ENCODE results near the gene PRRC2B. TPM values are rescaled to one million over a fixed set of nuclear protein-coding genes. Genes with fewer than 3 reads are reported as not detected.
A peak's percentile ranks its signal among the peaks of the same experiment; 100 is the strongest.
"Not testable (repeated sequence)": the region's sequence is repeated elsewhere in the genome, so short reads cannot be mapped to it uniquely, and the experiment has no call there.

Gene PRRC2B
- total RNA-seq, 4 donors from 2014 or later: 81.7 to 159 (median 117) TPM

DNA sequence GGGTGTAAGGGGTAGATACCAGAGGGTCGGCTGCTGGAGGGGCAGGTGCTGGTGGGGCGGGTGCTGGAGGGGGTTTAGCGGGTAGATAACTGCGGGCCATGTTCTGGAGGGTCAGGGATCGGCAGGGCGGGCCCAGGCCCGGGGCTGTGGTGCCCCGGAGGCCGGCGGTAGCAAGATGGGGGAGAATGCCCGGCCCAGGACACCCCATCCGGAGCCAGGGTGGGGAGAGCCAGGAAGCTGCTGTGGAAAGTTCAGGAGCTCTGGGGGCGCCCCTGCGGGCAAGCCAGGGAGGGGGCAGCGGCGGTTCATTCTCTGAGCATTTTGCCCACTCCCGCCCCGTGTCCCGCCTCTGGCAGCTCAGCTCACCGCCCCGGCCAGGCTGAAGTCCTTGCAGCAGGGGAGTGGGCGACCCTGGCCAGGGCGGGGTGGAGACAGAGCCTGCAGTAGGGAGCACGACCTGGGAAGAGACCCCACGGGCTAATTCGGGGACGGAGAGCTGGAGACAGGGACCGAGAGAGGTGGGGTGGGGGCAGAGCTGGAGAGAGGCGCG, 152.0 kb downstream of the PRRC2B start:
- H3K36me3 ChIP-seq: no peaks in the 10 kb centered on the region
- intact Hi-C loops (cut with DNase I): no loop called here
- peaks cover 11 to 21% of the 10 kb centered on the region in 2 donors for H3K4me1 ChIP-seq
- no peak for DNase-seq
- no peak overlapping the region for H3K27ac ChIP-seq
- TF ChIP-seq CTCF (IDR thresholded peaks at IDR 0.05): no peak
- no peak for TF ChIP-seq POLR2A (IDR thresholded peaks at IDR 0.05)
- no peaks in the 10 kb centered on the region for H3K9me3 ChIP-seq
- WGBS, 2 donors: 1 to 3% methylated on average over 12 to 23 of the region's 30 CpGs
- H3K4me3 ChIP-seq (replicated peaks in 1 of 3): no peak overlapping the region
- H3K27me3 ChIP-seq: peaks cover 16% of the 10 kb centered on the region

GRCh38 chr9:131546336-131547084, 152.6 kb downstream of the PRRC2B start:
- Histone ChIP-seq H3K9me3 (no peaks in the 10 kb centered on the region), H3K27ac (no peak overlapping the region), H3K4me3 (replicated peaks in 1 of 3) (no peak overlapping the region), H3K4me1 (peaks cover 11 to 21% of the 10 kb centered on the region in 2 donors), H3K36me3 (no peaks in the 10 kb centered on the region), H3K27me3 (peaks cover 16% of the 10 kb centered on the region)
- 2 to 5% methylated on average over 16 to 33 of the region's 49 CpGs for whole genome bisulfite sequencing, 2 donors
- intact Hi-C loops (cut with DNase I): no loop called here
- TF ChIP-seq CTCF (IDR thresholded peaks at IDR 0.05) (peak in 1 of 6 experiments; percentile 10), POLR2A (IDR thresholded peaks at IDR 0.05) (no peak)
- no peak for DNase-seq

- H3K9me3 ChIP-seq; H3K27ac ChIP-seq; DNase-seq; intact Hi-C loops (cut with DNase I); H3K4me3 ChIP-seq (replicated peaks in 1 of 3); H3K36me3 ChIP-seq: not testable (repeated sequence)
- peaks cover 11 to 21% of the 10 kb centered on the region in 2 donors for H3K4me1 ChIP-seq
- H3K27me3 ChIP-seq: peaks cover 16% of the 10 kb centered on the region
- 79 to 87% methylated on average over 7 to 10 of the region's 10 CpGs for WGBS, 2 donors
Measured at GRCh38 chr9:131549186-131549585, 155.3 kb downstream of the PRRC2B start.

Small RNA genes lying within 50 kb of the gene (small RNA-seq; reads per million reads assigned to genes)
- gene SNORD62A (not detected), gene SNORD62B (1.1 reads per million, percentile 21 among the genes with 10 or more reads in this experiment)

Other genes starting within 250 kb of the PRRC2B start
- gene FAM78A, start 117.6 kb upstream of the PRRC2B start, total RNA-seq: 1 to 10 TPM; 1.1 to 3.4 (median 1.6) TPM
- 1 to 10 TPM; 1.1 to 2.9 (median 2.7) TPM for gene PLPP7, start 104.4 kb upstream of the PRRC2B start, total RNA-seq
- 10 to 100 TPM; 21.8 to 51.0 (median 33.9) TPM for gene POMT1, start 108.8 kb downstream of the PRRC2B start, total RNA-seq
- gene UCK1, start 137.2 kb downstream of the PRRC2B start, total RNA-seq: 10 to 100 TPM; 39.3 to 57.0 (median 49.3) TPM
- not detected for gene PRRT1B, start 151.4 kb downstream of the PRRC2B start, total RNA-seq